Lower leg skin (tissue), 4 donors: ENCODE results near the gene COL4A1. TPM values are rescaled to one million over a fixed set of nuclear protein-coding genes. Genes with fewer than 3 reads are reported as not detected.

Experiments used
- DNase-seq, 2 donors: peaks; one replicate each; pipeline ENCODE4 v3.0.0-alpha.2; 2019; ENCODE audit warnings: low spot score in 2 of 2
- H3K4me3 ChIP-seq: fragments of 200-600 bp; sonication (generic); 2 replicates; pipeline ENCODE4 v1.5.1; 2017; ENCODE audit warnings: mild to moderate bottlenecking, low read depth; ENCODE audit not compliant: poor library complexity, severe bottlenecking
- POLR2A ChIP-seq, 2 donors: fragments of 450-650 bp; IDR thresholded peaks; one replicate each; pipeline ENCODE4 v1.6.1; 2016 to 2017; ENCODE audit warnings: antibody characterized with exemption in 2 of 2, mild to moderate bottlenecking in 1 of 2, moderate library complexity in 1 of 2
- WGBS, 2 donors: methylation state at CpG; one replicate each; pipeline ENCODE4 v1.1.5; 2018; 5-methylcytosine and 5-hydroxymethylcytosine counted together
- intact Hi-C: fragments of 100-400 bp; cut with DNase I; formaldehyde crosslinking; loops from one replicate; pipeline ENCODE4 v1.15.0; 2023; ENCODE audit warnings: low total_unique reads
- total RNA-seq, 4 donors: library from RNA; depleted of rRNA; stranded (reverse); fragments of >200 nt; gene quantifications; one replicate each; pipeline ENCODE4 v1.1.0, GENCODE V29; 2016
- TF ChIP-seq, protein P1 (sequence below), 3 donors: fragments of 450-650 bp; IDR thresholded peaks; one replicate each; pipeline ENCODE4 v1.5.1; 2016; ENCODE audit warnings: antibody characterized with exemption in 3 of 3, mild to moderate bottlenecking in 3 of 3, moderate library complexity in 2 of 3

COL4A1 gene
- total RNA-seq, 4 donors from 2014 or later = 41.0 to 105 (median 56.7) TPM

DNA sequence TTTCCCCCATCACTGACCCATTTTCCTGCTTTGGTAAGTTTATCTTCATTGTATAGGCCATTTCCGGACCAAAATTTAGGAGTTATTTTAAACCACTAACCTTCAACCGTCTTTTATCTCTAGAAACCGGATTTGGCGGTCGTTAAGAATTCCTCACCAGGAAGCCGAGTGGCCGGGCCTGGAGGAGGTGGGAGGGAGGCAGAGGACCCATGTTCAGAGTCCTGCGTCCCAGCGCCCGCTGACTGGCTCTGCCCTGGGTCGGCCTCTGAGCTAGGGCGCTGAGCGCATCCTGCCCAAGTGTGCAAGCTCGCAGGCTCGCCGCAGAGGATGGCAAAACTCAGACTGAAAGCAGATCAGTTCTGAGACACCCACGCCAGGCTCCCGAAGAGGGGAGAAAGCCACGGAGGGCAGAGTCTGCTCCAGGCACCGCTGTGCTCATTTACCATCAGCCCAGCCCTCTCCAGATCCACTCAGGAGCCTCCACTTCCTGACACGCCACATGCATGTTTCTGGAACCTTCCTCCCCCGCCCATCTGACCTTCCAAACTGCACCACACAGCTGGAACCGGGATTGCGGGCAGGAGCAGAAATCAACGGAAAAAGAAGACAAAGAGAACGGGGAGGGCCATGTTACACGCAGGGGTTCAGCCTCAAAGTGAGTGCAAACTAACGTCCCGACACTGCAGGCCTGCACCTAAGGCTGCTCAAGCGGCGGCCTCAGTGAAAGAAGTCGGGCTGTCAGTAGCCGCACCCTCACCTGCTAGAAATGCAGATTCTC lies 8.3 kb downstream of the COL4A1 start:
- peak in 1 of 2 donors; percentile 87 for DNase-seq
- intact Hi-C loops = no loop called here
- no peak overlapping the region for H3K4me3 ChIP-seq
- TF ChIP-seq POLR2A (IDR thresholded peaks at IDR 0.05) = no peak
- TF ChIP-seq, protein P1, sequence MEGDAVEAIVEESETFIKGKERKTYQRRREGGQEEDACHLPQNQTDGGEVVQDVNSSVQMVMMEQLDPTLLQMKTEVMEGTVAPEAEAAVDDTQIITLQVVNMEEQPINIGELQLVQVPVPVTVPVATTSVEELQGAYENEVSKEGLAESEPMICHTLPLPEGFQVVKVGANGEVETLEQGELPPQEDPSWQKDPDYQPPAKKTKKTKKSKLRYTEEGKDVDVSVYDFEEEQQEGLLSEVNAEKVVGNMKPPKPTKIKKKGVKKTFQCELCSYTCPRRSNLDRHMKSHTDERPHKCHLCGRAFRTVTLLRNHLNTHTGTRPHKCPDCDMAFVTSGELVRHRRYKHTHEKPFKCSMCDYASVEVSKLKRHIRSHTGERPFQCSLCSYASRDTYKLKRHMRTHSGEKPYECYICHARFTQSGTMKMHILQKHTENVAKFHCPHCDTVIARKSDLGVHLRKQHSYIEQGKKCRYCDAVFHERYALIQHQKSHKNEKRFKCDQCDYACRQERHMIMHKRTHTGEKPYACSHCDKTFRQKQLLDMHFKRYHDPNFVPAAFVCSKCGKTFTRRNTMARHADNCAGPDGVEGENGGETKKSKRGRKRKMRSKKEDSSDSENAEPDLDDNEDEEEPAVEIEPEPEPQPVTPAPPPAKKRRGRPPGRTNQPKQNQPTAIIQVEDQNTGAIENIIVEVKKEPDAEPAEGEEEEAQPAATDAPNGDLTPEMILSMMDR (IDR thresholded peaks at IDR 0.05) = no peak
- 71 to 73% methylated on average over 33 of the region's 33 CpGs for WGBS, 2 donors

DNA sequence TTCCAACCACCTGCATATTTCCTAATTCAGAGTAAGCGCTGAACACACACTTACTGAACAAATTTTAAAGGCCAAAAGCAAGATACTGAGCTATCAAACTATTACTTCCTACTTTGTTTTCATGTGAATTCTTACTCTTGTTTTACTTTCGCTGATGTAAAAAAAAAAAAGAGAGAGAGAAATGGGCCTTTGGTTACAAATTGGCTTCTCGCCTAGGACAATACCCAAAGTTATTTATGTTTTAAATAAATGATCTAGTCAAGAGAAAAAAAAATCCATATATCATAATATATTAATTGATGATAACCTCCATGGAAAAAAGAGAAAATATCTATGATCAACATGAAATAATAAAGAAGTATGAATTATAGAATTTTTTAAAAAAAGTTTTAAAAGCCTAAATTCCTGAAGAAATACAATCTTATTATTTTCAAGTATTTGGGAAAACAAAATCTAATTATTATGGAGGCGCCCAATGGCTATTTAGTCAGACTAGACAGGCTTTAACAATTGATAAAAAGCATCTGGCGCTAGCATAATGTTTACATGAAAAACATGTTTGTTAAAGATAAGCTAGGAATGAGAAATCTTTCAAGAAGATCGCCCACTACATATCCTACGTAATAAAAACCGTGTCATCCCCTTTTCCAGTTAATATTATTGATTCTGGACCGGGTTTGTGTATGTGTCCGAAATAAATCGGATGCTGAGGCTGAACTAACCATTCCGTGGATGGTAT lies 9.0 kb downstream of the COL4A1 start:
- no peak overlapping the region for H3K4me3 ChIP-seq
- TF ChIP-seq, protein P1 (IDR thresholded peaks at IDR 0.05) = no peak
- TF ChIP-seq POLR2A (IDR thresholded peaks at IDR 0.05) = no peak
- intact Hi-C loops = no loop called here
- WGBS, 2 donors = 77 to 80% methylated on average over 12 of the region's 12 CpGs
- DNase-seq = no peak

DNA sequence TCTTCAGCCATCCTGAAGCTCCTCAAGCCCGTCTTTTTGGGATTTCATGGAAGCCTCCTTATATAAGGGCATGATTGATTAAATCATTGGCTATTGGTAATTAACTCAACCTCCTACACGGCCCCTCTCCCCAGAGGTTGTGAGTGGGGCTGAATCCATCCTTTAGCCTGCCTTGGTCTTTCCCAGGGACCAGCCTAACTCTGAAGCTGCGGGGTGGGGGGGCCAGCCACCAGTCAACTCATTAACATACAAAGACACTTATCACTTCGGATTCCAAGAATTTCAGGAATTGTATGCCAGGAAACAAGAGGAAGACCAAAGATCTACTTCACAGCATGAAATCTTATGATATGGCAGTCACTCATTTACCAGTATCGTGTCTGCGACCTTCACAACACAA lies 9.9 kb downstream of the COL4A1 start:
- 78 to 88% methylated on average over 6 of the region's 6 CpGs for WGBS, 2 donors
- TF ChIP-seq, protein P1 (IDR thresholded peaks at IDR 0.05) = no peak
- no peak for TF ChIP-seq POLR2A (IDR thresholded peaks at IDR 0.05)
- no peak overlapping the region for H3K4me3 ChIP-seq
- intact Hi-C loops = no loop called here
- peak in 1 of 2 donors; percentile 76 for DNase-seq

DNA sequence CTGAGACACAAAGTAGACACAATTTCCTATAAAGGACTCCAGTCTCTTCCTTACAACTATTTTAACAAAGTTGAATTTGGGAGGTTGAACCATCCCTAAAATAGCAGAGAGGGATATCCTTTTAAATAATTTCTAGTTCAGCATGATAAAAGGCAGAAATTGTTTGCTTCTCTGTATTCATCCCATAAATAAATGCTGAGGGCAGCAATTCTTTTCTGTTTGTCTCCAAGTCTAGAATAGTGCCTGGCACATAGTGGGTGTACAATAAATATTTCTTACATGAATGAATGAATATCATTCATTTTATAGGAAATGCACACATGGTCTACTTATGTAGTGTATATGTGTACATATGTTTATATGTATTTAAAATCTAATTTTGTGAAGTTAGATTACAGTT lies 12.3 kb downstream of the COL4A1 start:
- no peak overlapping the region for H3K4me3 ChIP-seq
- no peak for TF ChIP-seq POLR2A (IDR thresholded peaks at IDR 0.05)
- TF ChIP-seq, protein P1 (IDR thresholded peaks at IDR 0.05) = no peak
- no peak for DNase-seq
- intact Hi-C loops = no loop called here

DNA sequence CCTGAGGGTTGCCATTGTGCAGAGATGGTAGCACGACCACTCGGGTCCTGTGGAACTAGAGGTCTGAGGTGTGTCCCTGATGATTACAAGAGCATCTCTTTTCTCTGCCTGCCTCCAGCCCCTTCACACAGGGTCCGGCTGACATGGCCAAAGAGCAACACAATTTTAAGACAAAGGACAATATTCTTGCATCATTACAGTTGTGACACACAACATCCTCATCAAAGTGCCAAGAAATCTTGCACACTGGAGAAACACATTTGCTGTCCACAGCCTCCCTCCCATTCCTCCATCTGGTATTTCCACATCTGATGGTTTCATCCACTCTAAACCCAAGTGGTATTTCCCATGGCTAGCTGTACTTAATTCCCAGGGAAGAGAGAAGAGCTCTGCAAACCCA lies 12.8 kb downstream of the COL4A1 start:
- intact Hi-C loops = no loop called here
- WGBS, 2 donors = 80 to 86% methylated on average over 3 of the region's 3 CpGs

More for the DNA sequence above, 12.8 kb downstream of the COL4A1 start:
- H3K4me3 ChIP-seq = no peak overlapping the region
- DNase-seq = peak; percentile 37 to 79
- no peak for TF ChIP-seq POLR2A (IDR thresholded peaks at IDR 0.05)
- TF ChIP-seq, protein P1 (IDR thresholded peaks at IDR 0.05) = no peak
